Right hindlimb (tissue), 1 donor: Measurements from ENCODE around the gene TMEM145.
A peak's percentile ranks its signal among the peaks of the same experiment; 100 is the strongest.
"Not testable (repeated sequence)": the region's sequence is repeated elsewhere in the genome, so short reads cannot be mapped to it uniquely, and the experiment has no call there.

Source experiments
- DNase-seq: peaks from one replicate; pipeline ENCODE4 v3.0.0-alpha.2; 2018

TMEM145 gene

GRCh38 chr19:42313096-42313839, at the start of gene TMEM145:
Gene TMEM145, plus strand, starts transcription at chr19:42313309. Its CDS starts 68 bp downstream, at chr19:42313377.
- no peak for DNase-seq

DNA sequence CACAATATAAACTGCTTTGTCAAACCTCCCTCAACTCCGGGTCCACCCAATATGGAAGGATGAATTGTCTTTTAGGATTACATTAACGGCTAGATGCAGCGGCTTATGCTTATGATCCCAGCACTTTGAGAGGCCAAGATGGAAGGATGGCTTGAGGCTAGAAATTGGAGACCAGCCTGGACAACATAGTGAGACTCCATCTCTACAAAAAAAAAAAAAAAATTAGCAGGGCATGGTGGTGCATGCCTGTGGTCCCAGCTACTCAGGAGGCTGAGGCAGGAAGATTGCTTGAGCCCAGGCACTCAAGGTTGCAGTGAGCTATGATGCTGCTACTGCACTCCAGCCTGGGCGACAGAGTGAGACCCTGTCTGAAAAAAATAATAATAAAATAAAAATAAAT, 47.0 kb upstream of the TMEM145 start:
- DNase-seq, result peak; percentile 7

DNA sequence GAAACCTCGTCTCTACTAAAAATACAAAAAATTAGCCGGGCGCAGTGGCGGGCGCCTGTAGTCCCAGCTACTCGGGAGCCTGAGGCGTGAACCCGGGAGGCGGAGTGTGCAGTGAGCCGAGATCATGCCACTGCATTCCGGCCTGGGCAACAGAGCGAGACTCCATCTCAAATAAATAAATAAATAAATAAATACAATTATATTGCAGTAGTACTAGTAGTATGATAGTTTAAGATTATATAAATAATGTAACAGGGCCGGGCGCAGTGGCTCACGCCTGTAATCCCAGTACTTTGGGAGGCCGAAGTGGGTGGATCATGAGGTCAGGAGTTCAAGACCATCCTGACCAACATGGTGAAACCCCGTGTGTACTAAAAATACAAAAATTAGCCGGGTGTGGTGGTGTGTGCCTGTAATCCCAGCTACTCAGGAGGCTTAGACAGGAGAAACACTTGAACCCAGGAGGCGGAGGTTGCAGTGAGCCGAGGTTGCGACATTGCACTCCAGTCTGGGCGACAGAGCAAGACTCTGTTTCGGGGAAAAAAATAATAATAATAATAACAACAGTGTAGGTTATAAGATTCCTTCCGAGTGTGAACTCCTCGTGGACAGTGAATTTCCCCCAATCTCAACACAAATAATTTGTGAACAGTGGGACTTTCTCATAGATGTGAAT, 46.0 kb upstream of the TMEM145 start:
- DNase-seq, result not testable (repeated sequence)

- no peak for DNase-seq
Observed at GRCh38 chr19:42267644-42268141, 45.4 kb upstream of the TMEM145 start.

DNA sequence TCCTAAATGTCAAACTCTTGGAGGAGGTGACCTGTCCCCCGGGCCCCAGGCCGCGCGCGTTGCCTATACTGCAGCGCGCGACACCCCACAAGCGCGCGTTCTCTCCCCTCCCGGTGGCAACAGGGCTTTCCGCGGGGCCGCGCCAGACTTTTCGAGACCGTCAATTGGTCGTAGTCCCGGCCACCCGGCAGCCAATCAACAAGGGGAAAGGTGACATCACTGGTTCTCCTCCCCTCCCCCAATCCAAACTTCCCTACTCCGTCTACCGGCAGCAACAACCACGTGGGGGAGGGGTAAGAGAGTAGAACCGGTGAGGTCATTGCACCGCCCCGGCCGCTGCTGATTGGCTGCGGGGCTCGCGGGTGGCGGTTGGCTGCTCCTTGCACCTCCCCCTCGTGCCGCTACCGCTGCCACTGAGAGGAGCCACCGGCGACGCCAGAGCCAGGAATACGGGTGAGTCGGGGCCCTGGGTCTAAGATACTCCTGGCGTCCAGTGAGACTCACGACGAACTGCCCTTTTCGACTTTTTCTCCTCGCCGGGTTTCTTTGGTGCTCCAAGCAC, 44.9 kb upstream of the TMEM145 start:
- DNase-seq, result peak; percentile 100

DNA sequence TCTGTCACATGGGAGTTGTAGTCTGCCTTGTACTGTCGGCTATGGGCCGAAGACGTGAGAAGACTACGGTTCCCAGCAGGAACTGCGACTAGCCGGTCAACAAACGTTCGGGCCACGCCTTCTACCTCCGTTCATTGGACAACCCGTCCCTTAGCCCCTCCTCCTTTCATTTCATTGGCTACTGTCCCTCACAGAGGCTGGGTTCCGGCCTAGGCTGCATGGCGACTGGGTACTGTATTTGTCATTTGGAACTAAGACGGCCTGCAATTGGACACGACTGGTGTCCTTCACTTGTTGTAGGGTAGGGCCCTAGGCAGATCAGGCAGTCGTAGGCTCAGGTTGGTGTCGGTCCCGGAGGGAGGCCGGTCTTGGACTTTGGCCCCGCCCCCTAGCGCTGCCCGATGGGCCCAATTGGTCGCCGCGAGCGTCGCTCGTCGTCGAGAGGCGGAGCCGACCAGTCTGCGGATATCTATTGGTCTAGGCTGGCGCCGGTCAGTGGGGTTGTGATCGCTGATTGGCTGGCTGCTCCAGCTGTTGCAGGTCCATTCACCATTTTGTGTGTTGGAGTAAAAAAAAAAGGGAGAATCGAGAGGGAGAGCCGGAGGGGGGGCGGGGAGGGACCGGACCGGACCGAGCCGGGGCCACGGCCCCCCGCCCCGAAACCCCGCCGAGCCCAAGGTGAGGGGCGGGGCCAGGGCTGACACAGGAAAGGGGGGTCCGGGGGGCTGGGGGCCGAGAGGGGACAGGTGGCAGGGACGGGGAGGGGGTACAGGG, 44.2 kb upstream of the TMEM145 start, which contains the start of gene CIC:
Gene CIC, plus strand, starts transcription at position 549 of the 774 bp plus-strand sequence. CDS start 2,532 bp downstream, outside the sequence.
- peak; percentile 100 for DNase-seq

DNA sequence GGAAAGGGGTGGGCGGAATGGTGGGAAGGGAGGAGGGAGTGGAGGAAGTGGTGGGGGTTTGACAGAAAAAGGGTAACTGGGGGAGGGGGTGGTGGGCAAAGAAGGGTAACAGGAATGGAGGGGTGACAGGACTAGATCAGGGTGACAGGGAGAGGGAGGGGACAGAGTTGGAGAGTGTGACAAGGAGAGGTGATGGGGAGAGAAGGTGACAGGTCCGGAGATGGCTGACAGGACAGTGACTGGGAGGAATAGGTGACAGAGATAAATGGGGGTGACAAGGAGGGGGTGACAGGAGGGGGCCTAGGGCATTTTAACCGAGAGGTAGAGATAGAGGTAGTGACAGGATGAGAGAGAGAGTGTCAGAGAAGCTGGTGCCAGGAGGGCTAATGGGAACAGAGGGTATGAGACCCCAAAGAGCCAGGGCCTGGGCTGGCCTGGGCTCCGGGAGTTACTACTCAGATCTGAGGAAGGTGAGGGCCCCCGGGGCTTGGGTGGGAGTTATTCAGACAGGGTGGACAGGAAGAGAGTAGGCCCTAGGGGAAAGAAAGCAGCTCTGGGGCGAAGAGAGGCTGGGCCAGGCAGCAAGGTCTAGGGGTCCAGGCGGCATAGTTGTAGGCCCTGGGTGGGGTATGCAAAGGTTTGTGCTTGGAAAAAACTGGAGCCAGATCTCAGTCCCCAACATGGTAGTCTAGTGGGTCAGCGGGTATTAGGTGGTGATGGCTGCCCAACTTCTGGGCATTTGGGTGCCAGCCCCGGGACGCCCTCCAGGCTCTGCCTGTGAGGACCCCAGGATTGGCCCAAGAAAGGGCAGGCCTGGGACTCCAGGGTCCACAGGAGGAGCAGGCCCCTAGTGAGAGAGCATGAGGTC, 43.4 kb upstream of the TMEM145 start:
- peak; percentile 41 for DNase-seq

GRCh38 chr19:42270346-42271044, 42.6 kb upstream of the TMEM145 start:
- peak; percentile 39 for DNase-seq

GRCh38 chr19:42271045-42271419, 42.1 kb upstream of the TMEM145 start:
- DNase-seq, result no peak

- peak; percentile 11 for DNase-seq
Observed at GRCh38 chr19:42271861-42272534, 41.1 kb upstream of the TMEM145 start.

GRCh38 chr19:42272535-42272897, 40.6 kb upstream of the TMEM145 start:
- peak; percentile 22 for DNase-seq

- peak; percentile 16 for DNase-seq
Observed at GRCh38 chr19:42272989-42273406, 40.1 kb upstream of the TMEM145 start.

DNA sequence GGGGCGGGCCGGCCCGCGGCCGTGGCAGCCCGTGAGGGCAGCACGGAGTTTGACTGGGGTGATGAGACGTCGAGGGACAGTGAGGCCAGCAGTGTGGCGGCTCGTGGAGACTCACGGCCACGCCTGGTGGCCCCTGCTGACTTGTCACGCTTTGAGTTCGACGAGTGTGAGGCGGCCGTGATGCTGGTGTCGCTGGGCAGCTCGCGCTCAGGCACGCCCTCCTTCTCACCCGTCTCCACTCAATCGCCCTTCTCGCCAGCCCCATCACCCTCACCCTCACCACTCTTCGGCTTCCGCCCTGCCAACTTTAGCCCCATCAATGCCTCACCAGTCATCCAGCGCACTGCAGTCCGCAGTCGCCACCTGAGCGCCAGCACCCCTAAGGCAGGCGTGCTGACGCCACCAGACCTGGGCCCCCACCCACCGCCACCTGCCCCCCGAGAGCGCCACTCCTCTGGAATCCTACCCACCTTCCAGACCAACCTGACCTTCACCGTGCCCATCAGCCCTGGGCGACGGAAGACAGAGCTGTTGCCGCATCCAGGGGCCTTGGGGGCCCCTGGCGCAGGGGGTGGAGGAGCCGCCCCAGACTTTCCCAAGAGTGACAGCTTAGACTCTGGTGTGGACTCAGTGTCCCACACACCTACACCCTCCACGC, 39.6 kb upstream of the TMEM145 start:
- DNase-seq, result peak; percentile 12

DNA sequence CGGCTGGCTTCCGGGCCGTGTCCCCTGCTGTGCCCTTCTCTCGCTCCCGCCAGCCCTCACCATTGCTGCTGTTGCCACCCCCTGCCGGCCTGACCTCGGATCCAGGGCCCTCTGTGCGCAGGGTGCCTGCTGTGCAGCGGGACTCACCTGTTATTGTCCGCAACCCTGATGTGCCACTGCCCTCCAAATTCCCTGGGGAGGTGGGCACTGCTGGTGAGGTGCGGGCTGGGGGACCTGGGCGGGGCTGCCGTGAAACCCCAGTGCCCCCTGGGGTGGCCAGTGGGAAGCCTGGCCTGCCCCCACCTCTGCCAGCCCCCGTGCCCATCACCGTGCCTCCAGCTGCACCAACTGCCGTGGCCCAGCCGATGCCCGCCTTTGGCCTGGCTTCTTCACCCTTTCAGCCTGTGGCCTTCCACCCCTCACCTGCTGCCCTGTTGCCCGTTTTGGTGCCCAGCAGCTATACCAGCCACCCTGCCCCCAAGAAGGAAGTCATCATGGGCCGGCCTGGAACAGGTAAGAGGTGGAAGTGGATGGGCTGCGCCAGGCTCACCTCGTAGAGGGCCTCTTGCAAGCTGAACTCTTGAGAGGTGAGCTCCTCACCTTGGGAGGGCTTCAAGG, 38.9 kb upstream of the TMEM145 start:
- DNase-seq, result peak; percentile 19

DNA sequence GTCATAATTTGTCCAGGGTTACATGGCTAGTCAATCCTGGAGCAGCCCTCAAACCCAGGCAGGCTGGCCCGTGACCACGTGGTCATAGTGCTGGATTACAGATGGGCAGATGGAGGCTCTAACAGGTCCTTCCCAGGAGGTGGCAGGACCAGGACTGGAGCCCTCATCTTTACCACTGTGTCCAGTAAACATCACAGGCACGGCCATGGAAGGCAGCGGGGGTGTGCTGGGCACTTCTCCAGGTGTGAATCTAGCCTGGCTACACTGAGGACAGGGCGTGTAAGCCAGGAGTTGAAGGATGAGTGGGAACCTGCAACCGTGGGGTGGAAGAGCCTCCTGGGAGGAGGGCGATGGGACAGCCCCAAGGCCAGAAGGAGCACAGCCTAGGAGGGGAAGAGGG, 38.0 kb upstream of the TMEM145 start:
- peak; percentile 19 for DNase-seq

- no peak for DNase-seq
Observed at GRCh38 chr19:42275517-42275916, 37.6 kb upstream of the TMEM145 start.

DNA sequence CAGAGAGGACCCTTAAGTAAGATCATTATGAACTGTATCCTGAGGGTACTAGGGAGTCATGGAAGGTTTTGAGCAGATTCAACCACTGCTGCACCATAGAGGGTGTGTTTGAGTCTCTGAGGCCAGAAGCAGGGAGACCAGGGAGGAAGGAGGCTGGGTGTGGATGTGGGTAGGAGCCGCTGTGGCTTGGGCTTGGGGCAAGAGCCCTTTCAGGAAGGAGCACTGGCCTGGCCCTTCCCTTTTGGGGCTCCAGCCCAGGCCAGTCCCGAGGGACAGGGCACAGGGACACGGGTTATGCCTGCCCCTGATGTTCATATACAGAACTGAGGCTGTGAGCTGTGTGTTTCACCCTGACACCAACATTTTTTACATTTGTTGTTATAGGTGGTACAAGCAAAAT, 36.8 kb upstream of the TMEM145 start:
- DNase-seq, result peak; percentile 16

DNA sequence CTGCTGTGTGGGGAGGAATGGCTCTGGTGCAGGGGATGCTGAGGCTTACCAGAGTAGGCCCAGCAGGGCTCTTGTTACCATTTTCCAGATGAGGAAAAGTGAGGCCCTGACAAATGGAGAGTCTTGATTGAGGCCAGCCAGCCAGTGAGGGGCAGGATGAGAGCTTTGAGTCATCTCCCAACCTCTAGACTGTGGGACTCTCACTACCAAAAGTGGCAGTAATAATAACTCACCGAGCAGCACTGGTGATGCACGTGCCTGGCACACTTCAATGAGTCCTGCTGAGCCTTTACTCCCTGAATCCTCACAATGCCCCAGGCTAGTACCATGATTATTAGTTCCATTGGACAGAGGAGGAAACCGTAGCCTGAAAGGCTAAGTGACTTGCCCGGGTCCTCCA, 36.3 kb upstream of the TMEM145 start:
- no peak for DNase-seq

- peak; percentile 79 for DNase-seq
Observed at GRCh38 chr19:42277821-42278451, 35.2 kb upstream of the TMEM145 start.
